Calu3 (cell line): ENCODE results near the gene MLPH. TPM values are rescaled to one million over a fixed set of nuclear protein-coding genes. Genes with fewer than 3 reads are reported as not detected.

ENCODE experiments used
- BruUV-seq: library from RNA; stranded (reverse); fragments of 400-500 nt; replicated peaks from 2 replicates; lab custom pipeline; 2021; lab: Mats Ljungman, UMichigan
- CTCF ChIA-PET: fragments of 300-600 bp; sonication (Branson Sonifier 250); formaldehyde crosslinking; loops from one replicate; lab custom pipeline; 2022; ENCODE audit warnings: antibody characterized with exemption; lab: Charles Lee
- DNase-seq: peaks from one replicate; pipeline ENCODE4 v3.0.0; 2022
- H3K27ac Mint-ChIP-seq: one replicate; pipeline ENCODE4 v1.8.0; 2022; ENCODE audit warnings: mixed read lengths; ENCODE audit not compliant: unreplicated experiment
- H3K27me3 Mint-ChIP-seq: one replicate; pipeline ENCODE4 v1.8.0; 2022; ENCODE audit warnings: mixed read lengths; ENCODE audit not compliant: unreplicated experiment
- H3K36me3 Mint-ChIP-seq: one replicate; pipeline ENCODE4 v1.8.0; 2022; ENCODE audit warnings: mild to moderate bottlenecking, moderate library complexity, mixed read lengths; ENCODE audit not compliant: insufficient read depth, unreplicated experiment
- H3K4me1 Mint-ChIP-seq: one replicate; pipeline ENCODE4 v1.8.0; 2022; ENCODE audit warnings: mild to moderate bottlenecking, low read depth, mixed read lengths; ENCODE audit not compliant: unreplicated experiment
- H3K4me3 Mint-ChIP-seq: one replicate; pipeline ENCODE4 v1.8.0; 2022; ENCODE audit warnings: mild to moderate bottlenecking, low read depth, moderate library complexity, mixed read lengths; ENCODE audit not compliant: unreplicated experiment
- H3K9me3 Mint-ChIP-seq: one replicate; pipeline ENCODE4 v1.8.0; 2022; ENCODE audit warnings: low read depth, mixed read lengths; ENCODE audit not compliant: unreplicated experiment
- intact Hi-C: fragments of 100-400 bp; cut with micrococcal nuclease; formaldehyde crosslinking; loops from one replicate; pipeline ENCODE4 v1.10.0; 2022; ENCODE audit not compliant: unreplicated experiment
- total RNA-seq: library from RNA; stranded (reverse); gene quantifications from 2 replicates; pipeline ENCODE4 v1.2.3, GENCODE V29; 2022
- TF ChIP-seq, protein P1 (sequence below): fragments of 200-600 bp; IDR thresholded peaks from one replicate; pipeline ENCODE4 v1.8.0; 2022; ENCODE audit warnings: antibody characterized with exemption; ENCODE audit not compliant: unreplicated experiment

Gene MLPH
- total RNA-seq, 1 experiment from 2014 or later, result 39.8 TPM

DNA sequence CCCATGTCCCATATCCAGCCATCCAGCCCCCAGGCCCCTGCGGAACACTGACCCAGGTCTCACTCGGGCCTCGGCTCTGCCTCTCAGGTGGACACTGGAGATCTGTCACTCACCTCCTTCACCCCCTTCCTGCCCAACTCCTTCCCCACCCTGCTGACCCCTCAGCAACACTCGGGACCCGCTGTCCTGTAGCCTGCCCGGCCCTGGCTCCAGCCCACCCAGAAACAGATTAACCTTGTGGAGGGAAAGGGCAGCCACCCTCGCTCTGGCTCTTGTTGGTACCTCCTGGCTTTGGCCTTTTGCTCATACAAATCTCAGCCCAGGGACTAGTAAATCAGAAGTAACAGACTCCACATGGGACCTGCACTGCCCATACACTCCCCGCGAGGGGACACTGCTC, 49.6 kb downstream of the MLPH start:
- TF ChIP-seq, protein P1, sequence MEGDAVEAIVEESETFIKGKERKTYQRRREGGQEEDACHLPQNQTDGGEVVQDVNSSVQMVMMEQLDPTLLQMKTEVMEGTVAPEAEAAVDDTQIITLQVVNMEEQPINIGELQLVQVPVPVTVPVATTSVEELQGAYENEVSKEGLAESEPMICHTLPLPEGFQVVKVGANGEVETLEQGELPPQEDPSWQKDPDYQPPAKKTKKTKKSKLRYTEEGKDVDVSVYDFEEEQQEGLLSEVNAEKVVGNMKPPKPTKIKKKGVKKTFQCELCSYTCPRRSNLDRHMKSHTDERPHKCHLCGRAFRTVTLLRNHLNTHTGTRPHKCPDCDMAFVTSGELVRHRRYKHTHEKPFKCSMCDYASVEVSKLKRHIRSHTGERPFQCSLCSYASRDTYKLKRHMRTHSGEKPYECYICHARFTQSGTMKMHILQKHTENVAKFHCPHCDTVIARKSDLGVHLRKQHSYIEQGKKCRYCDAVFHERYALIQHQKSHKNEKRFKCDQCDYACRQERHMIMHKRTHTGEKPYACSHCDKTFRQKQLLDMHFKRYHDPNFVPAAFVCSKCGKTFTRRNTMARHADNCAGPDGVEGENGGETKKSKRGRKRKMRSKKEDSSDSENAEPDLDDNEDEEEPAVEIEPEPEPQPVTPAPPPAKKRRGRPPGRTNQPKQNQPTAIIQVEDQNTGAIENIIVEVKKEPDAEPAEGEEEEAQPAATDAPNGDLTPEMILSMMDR, result no peak
- Mint-ChIP-seq H3K36me3 (peaks cover 4% of the 10 kb centered on the region), H3K27ac (no peak overlapping the region), H3K27me3 (no peaks in the 10 kb centered on the region), H3K4me1 (no peaks in the 10 kb centered on the region), H3K9me3 (no peaks in the 10 kb centered on the region), H3K4me3 (no peak overlapping the region)
- intact Hi-C loops, result no loop called here
- DNase-seq, result no peak
- no TSS peak for BruUV-seq
- CTCF ChIA-PET, result no interaction called here

DNA sequence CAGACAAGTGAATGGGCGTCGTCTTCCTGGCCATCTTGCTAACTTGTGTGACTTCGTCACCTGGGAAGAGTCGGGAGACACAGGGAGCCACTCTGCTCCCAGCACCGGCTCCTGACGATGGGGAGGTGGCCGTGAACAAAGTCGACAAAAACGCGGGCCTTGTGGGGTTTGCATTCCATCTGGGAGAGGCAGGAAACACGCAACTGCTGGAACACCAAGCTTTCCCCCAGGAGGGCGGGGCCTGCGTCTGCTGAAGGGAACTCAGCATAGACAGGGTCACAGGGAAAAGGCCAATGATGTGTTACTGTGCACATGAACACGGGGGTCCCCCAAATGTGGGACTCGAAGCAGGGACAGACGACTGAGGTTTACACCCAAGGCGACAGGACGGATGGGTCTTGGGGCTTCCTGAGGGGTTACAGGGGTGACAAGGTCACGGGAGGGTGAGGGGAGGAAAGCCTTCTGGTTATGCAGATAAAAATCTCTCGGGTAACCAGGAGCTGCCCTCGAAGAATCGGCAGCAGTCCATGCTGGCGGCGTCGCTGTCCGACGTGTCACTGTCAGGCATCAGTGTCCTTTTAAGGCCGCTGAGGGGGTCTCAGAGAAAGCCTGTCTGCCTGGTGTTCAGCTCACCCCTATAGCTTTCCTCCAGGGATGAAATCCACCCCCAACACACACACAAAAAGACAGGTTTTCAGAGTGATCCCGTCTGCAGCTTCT, 51.1 kb downstream of the MLPH start:
- TF ChIP-seq, protein P1, result no peak
- no TSS peak for BruUV-seq
- Mint-ChIP-seq H3K4me1 (no peaks in the 10 kb centered on the region), H3K27ac (no peak overlapping the region), H3K36me3 (peaks cover 4% of the 10 kb centered on the region), H3K27me3 (no peaks in the 10 kb centered on the region), H3K9me3 (no peaks in the 10 kb centered on the region), H3K4me3 (no peak overlapping the region)
- intact Hi-C loops, result no loop called here
- DNase-seq, result no peak
- CTCF ChIA-PET, result no interaction called here

DNA sequence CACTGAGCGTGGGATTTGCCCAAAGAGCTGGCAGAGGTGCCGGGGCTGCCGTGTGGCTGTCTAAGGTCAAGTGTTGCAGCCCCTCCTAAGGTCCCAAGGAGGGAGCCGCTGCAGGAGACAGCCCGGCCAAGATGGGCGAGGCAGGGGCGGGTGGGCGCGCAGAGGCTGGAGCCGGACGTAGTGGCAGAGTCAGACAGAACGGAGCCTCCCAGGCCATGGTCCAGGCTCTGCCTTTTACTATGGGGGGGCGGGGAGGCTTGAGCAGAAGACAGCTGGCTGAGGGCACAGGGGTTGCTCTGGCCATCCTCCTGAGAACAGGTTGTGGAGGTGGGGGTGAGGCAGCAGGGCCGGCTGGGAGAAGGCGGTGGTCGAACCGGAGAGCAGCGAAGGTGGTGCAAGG, 51.9 kb downstream of the MLPH start:
- Mint-ChIP-seq H3K4me1 (no peaks in the 10 kb centered on the region), H3K27ac (no peak overlapping the region), H3K27me3 (no peaks in the 10 kb centered on the region), H3K9me3 (no peaks in the 10 kb centered on the region), H3K4me3 (no peak overlapping the region), H3K36me3 (peaks cover 4% of the 10 kb centered on the region)
- TF ChIP-seq, protein P1, result no peak
- DNase-seq, result no peak
- intact Hi-C loops, result no loop called here
- BruUV-seq, result no TSS peak
- CTCF ChIA-PET, result interaction anchor here (1.2 kb wide), 1 partner anchor 26 kb away, joined by 3 read pairs; no protein-coding TSS in a partner anchor

DNA sequence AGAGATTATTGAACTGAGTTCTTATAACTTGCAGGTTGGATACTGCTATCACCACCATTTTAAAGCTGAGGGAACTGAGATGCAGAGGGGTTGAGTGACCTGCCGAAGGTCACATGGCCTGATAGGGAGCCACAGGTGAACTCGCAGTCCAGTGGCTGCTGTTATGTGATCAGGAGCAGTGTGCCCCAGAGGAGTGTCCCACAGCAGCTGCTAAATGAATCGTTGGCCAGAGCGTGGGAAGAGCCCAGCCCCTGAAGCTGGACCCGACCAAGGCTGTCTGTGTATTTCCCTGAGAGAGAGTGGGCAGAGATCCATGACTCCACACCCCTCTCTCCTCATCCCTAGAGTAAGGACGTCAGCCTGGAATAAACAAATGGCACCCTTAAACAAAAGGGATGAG, 52.6 kb downstream of the MLPH start:
- H3K27ac Mint-ChIP-seq, result no peak overlapping the region
- TF ChIP-seq, protein P1, result no peak

More for the DNA sequence above, 52.6 kb downstream of the MLPH start:
- H3K27me3 Mint-ChIP-seq, result no peaks in the 10 kb centered on the region
- CTCF ChIA-PET, result interaction anchor here (1.2 kb wide), 1 partner anchor 27 kb away, joined by 3 read pairs; no protein-coding TSS in a partner anchor
- intact Hi-C loops, result no loop called here
- no TSS peak for BruUV-seq
- no peaks in the 10 kb centered on the region for H3K4me1 Mint-ChIP-seq
- no peaks in the 10 kb centered on the region for H3K9me3 Mint-ChIP-seq
- no peak for DNase-seq
- no peak overlapping the region for H3K4me3 Mint-ChIP-seq
- H3K36me3 Mint-ChIP-seq, result peaks cover 4% of the 10 kb centered on the region
